NCI-H345 treated with DMSO at 0.1 percent for 48 hours (cell line): ENCODE results near the gene LAMC1.

ENCODE experiments used
- DNase-seq: peaks from one replicate; lab custom pipeline; 2025; ENCODE audit not compliant: unreplicated experiment; lab: John Stamatoyannopoulos, UW

LAMC1 gene

DNA sequence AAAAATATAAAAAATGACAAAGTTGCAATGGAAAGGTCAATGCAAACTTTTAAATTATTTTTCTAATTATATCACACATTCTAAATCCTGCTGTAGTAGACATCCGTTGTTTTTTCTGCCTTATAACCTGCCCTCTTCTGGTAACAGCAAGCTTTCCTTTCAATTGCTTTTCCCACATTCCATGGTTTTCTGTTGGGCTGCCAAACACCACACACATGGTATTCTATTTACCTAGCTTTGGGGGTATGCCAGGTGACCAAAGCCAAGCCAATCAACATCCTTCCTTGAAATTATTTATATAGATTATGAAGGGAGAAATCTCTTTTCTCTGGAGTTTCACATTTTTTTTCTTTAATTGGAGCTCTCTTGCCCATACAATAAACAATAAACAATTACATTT lies 3.4 kb upstream of the LAMC1 start:
- DNase-seq, result no peak

DNA sequence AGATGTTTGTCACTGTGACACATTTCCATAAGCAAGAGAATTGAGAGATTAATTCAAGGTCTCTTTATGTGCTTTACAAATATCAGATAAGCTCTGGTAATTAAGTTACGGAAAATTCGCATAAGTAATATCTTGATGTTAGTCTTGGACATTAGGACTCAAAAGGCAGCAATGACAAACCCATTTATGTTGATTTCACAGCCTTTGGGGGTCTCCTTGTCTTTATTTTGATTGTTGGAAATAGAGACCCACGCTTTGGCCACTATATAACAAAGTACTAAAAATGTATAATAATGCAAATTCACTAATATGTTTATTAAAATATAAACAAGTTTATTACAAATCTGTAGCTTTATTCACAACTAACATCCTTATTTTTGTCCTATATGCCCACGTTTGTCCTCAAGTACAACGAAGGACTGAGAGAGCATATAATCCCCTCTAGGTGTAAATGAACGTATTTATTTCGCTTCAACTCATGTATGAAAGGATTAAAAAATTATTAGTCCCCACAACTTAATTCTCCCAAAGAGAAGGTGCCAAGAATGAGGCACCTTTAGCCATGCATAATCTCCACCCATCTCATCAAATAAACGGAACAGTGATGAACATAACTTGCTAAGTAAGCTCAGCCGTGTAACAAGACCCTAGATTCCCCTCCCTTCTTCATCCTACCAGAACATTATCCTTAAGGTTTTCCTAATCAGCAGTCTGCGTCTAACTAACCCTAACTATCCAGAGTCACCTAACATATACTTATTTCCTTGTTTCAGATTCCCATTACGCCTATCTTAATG lies 1.6 kb upstream of the LAMC1 start:
- DNase-seq, result no peak

DNA sequence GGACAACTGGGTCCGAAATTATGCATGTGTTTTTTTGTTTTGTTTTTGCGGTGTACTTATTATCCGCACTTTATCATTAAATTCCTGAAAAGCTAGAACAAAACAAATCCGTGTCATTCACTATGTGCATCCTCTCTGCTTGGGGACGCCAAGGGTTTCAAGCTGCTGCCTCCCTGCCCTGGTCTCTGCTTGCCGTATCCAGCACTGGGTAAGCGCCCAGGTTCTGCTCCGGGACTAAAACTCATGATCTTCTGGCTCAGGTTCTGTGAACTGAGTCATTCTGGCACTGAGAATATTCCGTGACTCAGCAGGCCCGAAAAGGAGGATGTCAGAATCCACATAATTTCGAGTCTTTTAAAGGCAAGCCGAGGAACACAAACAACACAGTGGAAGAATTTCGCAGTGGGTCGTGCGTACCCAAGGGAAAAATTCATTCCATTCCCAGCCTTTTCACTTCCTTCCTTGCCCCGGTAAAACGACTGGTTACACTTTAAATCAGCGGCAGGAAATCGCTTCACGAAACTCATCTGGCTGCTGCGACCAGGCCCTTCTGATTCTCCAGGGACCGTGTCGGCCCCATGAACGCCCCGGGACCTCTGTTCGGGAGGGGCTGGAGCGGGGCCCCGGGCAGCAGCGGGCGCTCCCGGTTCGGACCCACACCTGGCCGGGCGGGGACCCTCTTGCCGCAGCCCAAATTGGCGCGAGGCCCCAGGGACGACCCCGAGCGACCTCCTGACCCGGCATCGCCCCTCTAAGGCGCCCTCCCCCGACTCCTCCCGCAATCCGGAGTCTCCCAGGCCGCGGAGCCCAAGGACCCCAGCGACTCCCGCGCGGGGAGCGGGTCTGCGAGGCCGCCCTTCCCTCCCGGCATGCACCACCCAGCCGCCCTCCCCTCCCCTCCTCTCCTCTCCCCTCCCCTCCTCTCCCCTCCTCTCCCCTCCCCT lies 746 bp upstream of the LAMC1 start:
- DNase-seq, result no peak

DNA sequence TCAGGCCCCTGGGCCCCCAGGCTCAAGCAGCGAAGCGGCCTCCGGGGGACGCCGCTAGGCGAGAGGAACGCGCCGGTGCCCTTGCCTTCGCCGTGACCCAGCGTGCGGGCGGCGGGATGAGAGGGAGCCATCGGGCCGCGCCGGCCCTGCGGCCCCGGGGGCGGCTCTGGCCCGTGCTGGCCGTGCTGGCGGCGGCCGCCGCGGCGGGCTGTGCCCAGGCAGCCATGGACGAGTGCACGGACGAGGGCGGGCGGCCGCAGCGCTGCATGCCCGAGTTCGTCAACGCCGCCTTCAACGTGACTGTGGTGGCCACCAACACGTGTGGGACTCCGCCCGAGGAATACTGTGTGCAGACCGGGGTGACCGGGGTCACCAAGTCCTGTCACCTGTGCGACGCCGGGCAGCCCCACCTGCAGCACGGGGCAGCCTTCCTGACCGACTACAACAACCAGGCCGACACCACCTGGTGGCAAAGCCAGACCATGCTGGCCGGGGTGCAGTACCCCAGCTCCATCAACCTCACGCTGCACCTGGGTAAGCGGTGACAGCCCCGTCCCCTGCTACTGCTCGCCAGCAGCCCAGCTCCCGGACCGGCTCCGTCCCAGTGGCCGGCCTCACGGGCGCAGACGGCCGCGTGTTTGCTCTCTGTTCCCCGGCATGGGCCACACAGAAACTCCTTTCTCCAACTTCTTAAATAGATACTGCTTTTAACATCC lies 539 bp downstream of the LAMC1 start:
- DNase-seq, result peak; percentile 48

DNA sequence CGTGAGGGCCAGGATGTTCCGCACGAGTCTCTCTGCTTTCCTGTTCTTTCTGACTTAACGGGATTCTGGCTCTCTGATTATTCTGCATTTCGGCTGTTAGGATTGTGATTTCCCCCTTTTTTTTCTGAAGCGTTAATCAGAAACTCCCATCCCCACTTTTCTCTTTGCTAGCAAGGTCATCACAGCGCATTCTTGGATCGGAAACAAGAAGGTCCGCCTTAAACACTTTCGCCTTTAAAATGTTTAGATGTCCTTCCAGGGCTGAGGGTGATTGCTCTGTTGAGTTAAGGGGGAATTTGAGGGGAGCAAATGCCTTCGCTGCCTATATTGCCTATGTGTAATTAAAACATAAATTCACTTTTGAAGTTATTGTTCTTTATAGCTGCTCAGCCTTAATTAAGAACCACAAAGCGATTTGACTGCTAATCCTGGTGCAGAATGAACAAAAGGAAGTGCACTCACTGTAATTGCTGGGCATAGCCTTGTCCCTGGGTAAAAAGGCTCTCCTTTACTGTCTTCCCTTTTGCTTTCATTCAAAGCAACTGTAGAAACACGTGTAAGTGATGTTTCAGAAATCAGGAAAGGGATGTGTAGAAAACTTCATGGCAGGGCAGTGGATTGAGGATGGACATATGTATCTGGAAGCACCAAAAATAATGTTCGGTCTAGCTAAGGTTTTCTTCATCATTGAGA lies 1.2 kb downstream of the LAMC1 start:
- DNase-seq, result peak; percentile 48

DNA sequence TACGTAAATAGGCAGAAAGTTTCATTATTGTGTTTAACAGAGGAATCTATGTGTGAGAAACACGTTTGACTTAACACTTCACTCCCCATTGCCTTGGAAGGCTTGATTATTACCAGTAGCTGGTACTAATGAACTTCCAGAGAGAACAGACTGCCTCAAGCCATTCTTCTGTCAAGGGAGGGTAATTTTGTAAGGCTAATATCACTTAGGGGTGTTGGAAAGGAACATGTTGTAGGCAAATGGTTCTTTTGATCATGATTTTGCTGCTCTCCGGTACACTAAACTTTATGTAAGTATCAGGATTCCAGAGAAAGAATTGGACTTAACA lies 1.8 kb downstream of the LAMC1 start:
- no peak for DNase-seq

DNA sequence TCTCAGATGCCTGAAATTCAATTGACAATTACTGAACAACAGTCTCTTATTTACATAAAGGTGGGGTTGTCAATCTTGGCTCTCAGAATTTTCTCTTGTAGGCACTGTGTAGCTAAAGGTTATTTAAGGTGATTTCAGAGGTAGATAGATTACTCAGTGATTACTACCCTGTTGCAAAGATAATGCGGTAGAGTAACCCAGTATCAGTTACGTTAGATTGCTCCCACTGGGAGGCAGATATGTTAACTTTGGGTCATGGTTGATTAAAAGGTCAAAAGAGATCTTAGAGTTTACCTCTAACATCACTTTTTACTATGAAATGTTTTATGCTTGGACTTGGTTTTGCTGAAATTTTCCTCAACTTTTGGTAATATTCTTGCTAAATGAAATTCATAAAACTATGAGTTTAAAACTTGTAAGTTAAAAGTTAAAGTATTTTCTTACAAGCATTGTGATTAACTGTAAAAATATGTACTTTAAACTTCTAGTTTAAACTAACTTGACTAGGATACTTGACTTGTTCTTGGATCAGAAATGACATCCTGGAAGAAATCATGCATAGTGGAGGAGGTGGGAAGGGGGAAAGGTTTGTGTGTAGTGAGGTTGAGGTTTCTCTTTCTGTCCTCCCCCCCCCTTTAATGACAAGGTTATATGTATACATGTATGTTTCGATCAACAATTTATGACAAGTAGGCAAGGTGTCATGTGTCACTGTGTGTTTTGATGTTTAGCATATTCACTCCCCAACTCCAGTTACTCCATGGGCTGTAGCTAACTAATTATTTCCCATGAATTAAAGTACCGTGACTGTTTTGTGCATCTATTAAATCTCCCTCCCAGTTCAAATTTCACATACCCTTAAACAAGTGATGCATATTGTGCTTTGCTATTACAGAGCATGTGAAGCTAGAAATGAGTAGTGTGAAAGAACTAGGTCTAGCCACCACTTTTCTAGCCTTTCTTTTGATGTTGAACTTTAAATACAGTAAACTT lies 2.9 kb downstream of the LAMC1 start:
- no peak for DNase-seq

DNA sequence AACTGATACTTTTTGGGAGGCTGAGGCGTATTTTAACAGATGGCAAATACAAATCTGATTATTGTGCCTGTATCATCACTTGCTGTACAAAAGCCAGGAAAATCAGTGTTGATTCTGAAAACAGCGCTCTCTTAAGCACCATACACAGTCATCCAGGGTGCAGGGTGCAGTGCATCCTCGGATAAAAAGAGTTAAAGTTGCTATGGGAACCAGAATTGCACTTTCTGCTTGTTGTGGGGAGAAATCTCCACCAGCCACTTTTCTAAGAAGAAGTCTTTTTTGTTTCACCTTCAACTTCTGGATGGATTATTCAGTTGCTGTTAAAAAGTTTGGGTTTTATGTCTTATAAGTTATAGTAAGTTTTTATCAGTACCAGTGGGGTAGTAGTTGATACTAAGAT lies 3.8 kb downstream of the LAMC1 start:
- DNase-seq, result no peak

DNA sequence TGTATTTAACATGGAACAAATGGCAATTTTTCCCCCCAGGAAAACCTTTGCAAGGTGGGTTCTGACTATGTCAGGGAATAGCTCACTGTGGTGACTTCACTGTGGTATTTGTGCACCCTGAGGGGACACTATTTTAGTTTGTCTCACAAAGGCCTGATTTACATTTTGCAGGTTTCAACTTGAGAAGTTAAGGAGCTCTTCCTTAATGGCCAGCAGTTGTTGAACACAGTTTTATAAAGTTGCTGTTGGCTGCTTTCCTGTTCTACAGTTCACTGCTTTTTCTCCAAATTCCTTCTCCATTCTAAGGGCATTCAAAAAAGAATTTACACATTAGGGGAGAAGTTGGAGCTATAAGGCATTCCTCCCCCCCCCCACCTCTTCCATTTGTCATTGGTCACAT lies 4.6 kb downstream of the LAMC1 start:
- DNase-seq, result no peak

DNA sequence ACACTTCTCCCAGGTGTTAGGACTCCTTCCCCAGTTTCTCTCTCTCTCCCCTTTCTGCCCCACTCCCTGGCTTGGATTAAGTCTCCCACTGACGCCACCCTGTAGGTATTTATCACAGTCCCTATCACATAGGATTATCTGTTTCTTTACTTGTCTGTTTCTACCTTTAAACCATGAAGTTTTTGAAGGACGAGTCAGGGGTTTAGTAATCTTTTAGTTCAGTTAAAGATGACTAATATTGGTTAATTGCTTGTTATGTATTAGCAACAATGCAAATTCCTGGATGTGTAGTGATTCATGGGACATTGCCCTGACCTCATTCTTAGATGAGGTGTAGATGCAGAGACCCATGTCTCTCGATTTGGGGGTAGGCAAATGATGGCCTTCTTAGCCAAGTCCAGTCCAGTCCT lies 6.4 kb downstream of the LAMC1 start:
- DNase-seq, result no peak

DNA sequence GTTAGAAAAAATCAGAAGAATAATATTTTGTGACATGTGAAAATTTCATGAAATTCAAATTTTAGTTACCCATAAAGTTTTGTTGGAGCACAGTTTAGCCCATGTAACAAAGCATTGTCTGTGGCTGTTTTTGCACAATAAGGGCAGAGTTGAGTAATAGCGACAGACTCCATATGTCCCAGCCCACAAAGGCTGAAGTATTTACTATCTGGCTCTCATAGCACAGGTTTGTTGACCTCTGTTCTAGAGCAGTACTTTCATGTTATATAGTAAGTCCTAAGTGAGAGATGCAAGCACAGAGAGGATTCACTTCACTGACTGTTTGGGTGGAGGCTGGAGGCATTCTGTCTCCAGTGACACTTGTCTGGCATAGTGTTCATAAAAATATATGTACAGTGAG lies 6.8 kb downstream of the LAMC1 start:
- peak; percentile 33 for DNase-seq

DNA sequence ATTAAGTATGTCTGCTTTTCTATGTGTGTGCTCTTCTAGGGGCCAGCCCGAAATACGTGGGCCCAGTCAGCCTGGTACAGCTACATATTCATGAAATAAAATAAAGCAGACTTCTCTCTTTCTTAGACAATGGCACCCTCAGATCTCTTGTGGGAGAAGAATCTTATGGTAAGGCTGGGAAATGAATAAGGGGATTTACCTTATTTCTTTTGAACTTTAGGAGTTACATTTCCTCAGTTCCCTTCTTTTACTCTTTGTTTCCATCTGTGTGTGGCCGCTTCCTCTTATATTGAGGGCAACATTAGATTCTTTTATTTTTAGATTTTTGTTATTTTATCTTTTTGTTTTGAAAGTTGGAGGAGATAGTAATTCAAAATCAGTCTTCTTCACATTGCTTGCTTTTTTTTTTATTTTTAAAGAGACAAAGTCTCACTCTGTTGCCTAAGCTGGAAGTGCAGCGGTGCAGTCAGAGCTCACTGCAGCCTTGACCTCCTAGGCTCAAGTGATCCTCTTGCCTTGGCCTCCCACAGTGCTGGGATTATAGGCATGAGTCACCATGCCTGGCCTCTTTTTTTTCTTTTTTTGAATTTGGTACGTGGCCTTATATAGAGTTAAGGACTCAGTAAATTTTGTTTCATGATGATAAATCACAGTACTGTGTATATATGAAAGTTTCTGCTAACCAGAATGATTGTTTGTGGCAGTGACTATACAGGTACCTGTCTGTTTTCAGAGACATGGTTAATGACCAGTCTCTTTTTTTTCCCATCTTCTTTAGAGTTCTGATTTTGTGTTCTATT lies 9.1 kb downstream of the LAMC1 start:
- DNase-seq, result no peak

DNA sequence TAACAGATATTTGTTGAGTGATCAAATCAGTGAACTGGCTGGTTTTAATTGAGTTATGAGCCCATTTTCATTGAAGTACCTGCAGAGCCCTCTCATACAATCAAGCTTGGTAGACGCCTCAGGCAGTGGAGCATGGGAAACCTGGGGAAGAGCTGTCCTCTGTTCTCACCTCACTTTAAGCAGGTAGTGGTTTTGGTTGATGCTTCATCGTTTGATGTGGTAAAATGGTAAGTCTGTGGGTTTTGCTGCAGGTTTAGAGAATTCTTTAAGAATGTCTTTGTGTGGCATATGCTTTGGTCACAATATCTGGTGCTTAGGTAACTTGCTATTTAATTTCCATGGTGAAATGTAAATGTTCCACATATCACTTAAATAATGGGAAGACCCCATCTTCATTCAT lies 10.0 kb downstream of the LAMC1 start:
- no peak for DNase-seq

DNA sequence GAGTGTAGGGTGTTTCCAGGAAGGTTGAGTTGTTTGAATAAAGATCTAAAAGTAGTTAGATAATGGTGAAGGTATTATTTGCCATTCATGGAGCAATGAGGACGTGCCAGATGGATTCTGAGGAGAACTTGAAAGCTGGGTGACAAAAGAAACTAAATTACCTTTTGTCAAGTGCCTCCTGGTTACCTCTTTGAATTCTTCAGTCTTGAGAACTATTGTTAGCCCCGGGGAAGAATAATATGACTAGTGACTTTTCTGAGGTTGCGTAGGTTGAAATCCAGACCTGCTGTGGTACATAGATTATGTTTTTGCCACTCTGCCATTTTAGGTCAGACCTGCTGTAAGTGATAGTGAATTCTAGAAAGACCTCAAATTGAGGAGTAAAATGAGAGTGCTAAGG lies 11.5 kb downstream of the LAMC1 start:
- DNase-seq, result no peak

DNA sequence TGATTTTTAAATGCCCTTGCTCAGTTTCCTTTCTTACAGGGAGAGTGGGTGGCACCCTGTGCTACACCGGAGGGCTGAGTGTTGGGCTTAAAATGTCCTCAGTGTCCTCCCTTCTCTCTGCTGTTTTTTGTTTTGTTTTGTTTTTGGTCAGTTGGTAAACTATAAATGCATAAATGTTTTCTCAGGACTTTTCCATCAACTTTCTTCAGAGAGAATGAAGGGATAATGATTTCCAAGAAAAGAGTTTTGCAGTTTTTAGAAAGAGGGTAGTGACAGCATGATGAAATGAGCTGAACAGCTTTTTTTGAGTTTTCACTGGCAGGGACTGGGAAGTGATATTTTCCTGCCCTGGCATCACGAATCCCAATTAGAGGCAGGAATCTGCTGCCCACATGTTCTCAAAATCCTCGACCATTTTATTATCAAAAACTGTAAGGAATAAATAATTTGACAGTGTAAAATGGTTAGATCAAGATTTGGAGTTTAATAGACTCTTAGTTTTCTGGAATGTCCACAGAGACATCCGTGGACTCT lies 15.2 kb downstream of the LAMC1 start:
- no peak for DNase-seq

DNA sequence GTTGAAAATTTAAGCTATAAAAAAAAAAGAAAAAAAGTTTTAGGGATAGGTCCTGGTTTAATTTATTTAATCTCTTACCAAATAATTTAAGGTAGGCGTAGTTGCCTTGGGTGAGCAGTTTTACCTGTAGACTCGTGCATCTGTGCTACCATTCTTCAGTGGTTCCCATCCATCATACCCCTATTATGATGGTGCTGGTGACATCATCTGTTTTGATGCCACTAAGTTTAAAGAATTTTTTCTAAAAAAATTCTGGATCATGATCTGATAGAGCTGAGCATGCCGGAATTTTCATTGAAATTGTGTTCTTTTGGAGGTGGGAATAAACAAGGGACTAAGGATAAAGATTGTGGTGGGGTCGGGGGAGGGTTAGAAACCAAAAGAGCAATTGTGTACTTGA lies 15.7 kb downstream of the LAMC1 start:
- no peak for DNase-seq

DNA sequence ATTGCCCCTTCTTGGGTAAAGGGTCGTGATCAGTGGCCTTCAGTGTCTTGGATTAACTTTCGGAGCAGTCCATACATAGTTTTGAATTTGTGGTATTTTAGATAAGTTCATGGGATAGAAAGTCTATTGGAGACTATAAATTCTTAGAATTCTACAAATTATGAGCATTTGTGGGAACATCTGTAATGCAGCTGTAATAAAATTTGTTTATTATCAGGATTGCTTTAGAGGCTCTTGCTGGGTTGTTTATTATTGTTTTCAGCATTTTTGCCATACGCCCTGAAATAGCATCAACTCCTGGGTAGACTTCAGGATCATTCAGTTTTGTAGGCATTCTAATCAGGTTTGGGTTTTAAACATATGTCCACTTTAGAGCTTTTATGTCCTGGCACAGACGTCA lies 16.1 kb downstream of the LAMC1 start:
- DNase-seq, result no peak

DNA sequence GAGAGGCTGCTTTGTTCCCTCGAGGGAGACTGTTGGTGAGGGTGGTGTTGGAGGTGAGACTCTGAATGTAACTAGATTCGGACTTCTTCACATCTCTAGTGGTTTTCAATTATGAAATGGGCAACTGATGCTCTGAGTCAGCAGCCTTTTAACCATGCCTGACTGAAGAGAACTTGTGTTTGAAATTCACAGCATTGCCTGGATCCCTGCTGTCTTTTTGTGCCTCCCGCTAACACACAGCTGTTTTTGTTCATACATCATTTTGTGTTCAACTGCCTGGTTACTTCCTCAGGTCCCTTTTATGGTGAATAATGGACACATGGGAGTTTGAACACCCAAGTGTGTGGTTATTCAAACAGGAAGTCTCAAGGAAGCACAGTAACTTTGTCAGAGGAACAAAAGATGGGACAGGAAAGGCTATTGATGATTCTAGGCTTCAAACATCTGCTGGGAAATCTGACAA lies 16.8 kb downstream of the LAMC1 start:
- DNase-seq, result peak; percentile 92

DNA sequence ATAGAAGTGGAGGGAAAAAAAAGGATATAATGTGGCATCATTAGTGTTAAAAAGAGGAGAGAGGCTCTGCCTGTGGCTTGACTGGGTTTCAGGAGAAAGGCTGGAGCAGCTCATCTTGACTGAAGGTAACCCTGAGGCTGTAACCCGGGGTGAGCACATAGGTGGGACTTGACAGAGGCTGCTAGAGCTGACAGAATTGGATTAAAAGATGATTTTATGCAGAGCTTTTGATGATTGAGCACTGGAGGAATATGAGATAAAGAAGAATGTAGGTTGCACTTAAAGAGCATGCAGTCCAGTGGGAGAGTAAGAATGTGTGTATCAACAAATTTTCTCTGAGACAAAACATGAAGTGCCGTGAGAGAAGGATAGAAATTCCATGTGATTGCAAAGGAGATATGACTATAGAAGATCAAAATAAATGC lies 17.3 kb downstream of the LAMC1 start:
- no peak for DNase-seq
